Tibial nerve (tissue), 4 donors: ENCODE measurements around the gene AKAP12.

Experiments used
- CTCF ChIP-seq, 5 experiments: fragments of 200-600 bp in 3 of 5; fragments of 450-650 bp in 2 of 5; sonication (generic) in 3 of 5; IDR thresholded peaks; one replicate each; pipeline ENCODE4 v1.5.1; 2016 to 2019; ENCODE audit warnings: antibody characterized with exemption in 5 of 5, mild to moderate bottlenecking in 3 of 5, moderate library complexity in 2 of 5
- EP300 ChIP-seq, 2 donors: sonication (generic); formaldehyde crosslinking; IDR thresholded peaks; one replicate each; pipeline ENCODE4 v1.6.1; 2017; ENCODE audit warnings: antibody characterized with exemption in 2 of 2, mild to moderate bottlenecking in 1 of 2
- POLR2A ChIP-seq, 2 donors: fragments of 450-650 bp; IDR thresholded peaks; one replicate each; pipeline ENCODE4 v1.6.1; 2017; ENCODE audit warnings: antibody characterized with exemption in 2 of 2, mild to moderate bottlenecking in 2 of 2, moderate library complexity in 2 of 2

- no peak for TF ChIP-seq CTCF (IDR thresholded peaks at IDR 0.05)
- TF ChIP-seq POLR2A (IDR thresholded peaks at IDR 0.05): no peak
- TF ChIP-seq EP300 (IDR thresholded peaks at IDR 0.05): no peak
Measured at GRCh38 chr6:151309619-151310018, 69.9 kb downstream of the AKAP12 start.
